ENCODE results near the gene CIDEB. TPM values are rescaled to one million over a fixed set of nuclear protein-coding genes. Genes with fewer than 3 reads are reported as not detected.
"Not testable (repeated sequence)": the region's sequence is repeated elsewhere in the genome, so short reads cannot be mapped to it uniquely, and the experiment has no call there.

Gene CIDEB
- total RNA-seq, 3 donors from 2014 or later (not counting 1 experiment from before 2014, with no cell fraction given) = 40.0 to 59.6 (median 46.6) TPM

DNA sequence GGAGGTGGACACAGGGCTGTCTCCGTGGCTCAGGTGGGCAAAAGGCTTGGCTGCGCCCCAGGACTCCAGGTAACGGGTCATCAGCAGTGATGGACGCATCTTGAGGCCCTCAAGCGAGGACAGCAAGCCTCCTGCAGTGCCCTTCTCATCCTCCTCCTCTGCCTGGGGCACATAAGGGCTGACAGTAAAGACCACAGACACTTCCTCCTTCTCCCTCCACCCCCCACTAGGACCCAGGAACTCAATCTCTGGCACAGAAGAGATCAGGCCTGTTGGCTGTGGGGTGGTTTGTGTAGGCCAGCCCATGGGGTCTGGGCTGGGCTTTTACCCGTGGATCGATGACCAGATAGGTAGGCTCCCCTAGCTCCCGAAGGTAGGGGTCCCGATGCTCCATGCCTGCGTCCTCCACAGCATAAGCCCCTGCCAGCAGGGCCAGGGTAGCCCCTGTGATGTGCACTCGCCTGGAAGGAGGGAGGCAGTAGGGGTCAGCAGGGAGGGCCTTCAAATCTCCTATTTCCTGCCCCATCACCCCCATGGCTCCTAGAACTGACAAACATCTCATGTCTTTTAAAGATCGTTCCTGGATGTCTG is 21.4 kb upstream of the CIDEB start:
- peaks cover 8% of the 10 kb centered on the region for H3K27me3 ChIP-seq (ENCODE audit: control insufficient read depth, insufficient read depth, low read length)
- no peaks in the 10 kb centered on the region for H3K36me3 ChIP-seq (ENCODE audit: control insufficient read depth, insufficient read depth, low read length)
- ATAC-seq (no peak), DNase-seq (no peak)
- intact Hi-C loops (cut with micrococcal nuclease) = loop anchor here (1.0 kb wide), 3 partner anchors 58 to 305 kb away; partner anchors contain the start of genes GZMB and RABGGTA
- Mint-ChIP-seq H3K4me3 (peak overlapping the region; percentile 79), H3K27me3 (ENCODE audit: low read depth in 2 of 2) (peaks cover 6% of the 10 kb centered on the region in 2 donors), H3K36me3 (no peaks in the 10 kb centered on the region), H3K4me1 (peaks cover 68 to 71% of the 10 kb centered on the region in 2 donors), H3K27ac (peak overlapping the region; percentile 87 to 88), H3K9me3 (no peaks in the 10 kb centered on the region)
- TF ChIP-seq CTCF (IDR thresholded peaks at IDR 0.05) = no peak
- peaks cover 87% of the 10 kb centered on the region for H3K4me1 ChIP-seq (ENCODE audit: control insufficient read depth, insufficient read depth, low read length)
- no peaks in the 10 kb centered on the region for H3K9me3 ChIP-seq (ENCODE audit: control insufficient read depth, insufficient read depth, low read length)
- peak overlapping the region; percentile 61 for H3K27ac ChIP-seq (ENCODE audit: low read length)
- 84% methylated on average over 12 of the region's 12 CpGs for WGBS (ENCODE audit: insufficient coverage)
- no peak overlapping the region for H3K4me3 ChIP-seq (ENCODE audit: low read length)

DNA sequence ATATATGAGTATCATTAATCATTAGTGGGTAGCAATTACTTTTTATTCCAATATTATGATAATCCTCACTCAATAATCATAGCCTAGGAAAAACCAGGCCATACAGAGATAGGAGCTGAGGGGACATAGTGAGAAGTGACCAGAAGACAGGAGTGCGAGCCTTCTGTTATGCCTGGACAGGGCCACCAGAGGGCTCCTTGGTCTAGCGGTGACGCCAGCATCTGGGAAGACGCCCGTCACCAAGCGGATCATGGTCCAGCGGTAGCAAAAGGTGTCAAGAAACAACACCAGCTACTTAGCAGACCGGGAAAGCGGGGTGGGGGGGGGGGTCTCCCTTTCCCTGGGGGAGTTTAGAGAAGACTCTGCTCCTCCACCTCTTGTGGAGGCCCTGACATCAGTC is 20.1 kb upstream of the CIDEB start:
- H3K36me3 ChIP-seq (ENCODE audit: control insufficient read depth, insufficient read depth, low read length); H3K4me3 ChIP-seq (ENCODE audit: low read length); ATAC-seq; H3K9me3 Mint-ChIP-seq; H3K27me3 Mint-ChIP-seq (ENCODE audit: low read depth in 2 of 2); H3K27ac ChIP-seq (ENCODE audit: low read length); H3K27me3 ChIP-seq (ENCODE audit: control insufficient read depth, insufficient read depth, low read length); H3K36me3 Mint-ChIP-seq; intact Hi-C loops (cut with micrococcal nuclease); H3K9me3 ChIP-seq (ENCODE audit: control insufficient read depth, insufficient read depth, low read length): not testable (repeated sequence)
- WGBS (ENCODE audit: insufficient coverage) = 15% methylated on average over 9 of the region's 9 CpGs
- H3K4me1 ChIP-seq (ENCODE audit: control insufficient read depth, insufficient read depth, low read length) = peaks cover 75% of the 10 kb centered on the region
- Mint-ChIP-seq H3K4me1 (peaks cover 58 to 61% of the 10 kb centered on the region in 2 donors), H3K4me3 (peak overlapping the region; percentile 13), H3K27ac (peak overlapping the region; percentile 87 to 88)
- peak; percentile 42 for TF ChIP-seq CTCF (IDR thresholded peaks at IDR 0.05)
- peak in 1 of 2 donors; percentile 28 for DNase-seq

DNA sequence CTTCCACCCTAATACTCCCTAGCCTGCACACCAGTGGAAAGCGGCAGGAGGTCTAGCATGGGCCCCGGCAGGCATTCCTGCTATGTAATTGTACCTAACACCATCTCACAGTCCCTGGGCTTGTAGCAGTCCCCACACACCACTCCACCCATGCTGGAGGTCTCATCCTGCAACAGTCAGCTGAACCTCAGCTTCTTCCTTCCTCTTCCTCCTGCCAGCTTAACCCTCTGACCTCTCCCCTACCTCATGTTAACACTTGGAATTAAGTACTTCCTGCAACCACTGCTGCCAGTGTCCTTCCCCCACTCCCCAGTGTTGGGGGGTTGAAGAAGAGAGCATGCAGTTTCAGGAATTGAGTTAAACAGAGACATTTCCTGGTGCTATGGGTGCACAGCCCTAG is 19.5 kb upstream of the CIDEB start:
- Mint-ChIP-seq H3K36me3 (no peaks in the 10 kb centered on the region), H3K27me3 (ENCODE audit: low read depth in 2 of 2) (peaks cover 3 to 6% of the 10 kb centered on the region in 2 donors), H3K4me1 (peaks cover 52 to 55% of the 10 kb centered on the region in 2 donors), H3K4me3 (peak overlapping the region; percentile 63), H3K27ac (peak overlapping the region; percentile 14 to 88), H3K9me3 (no peaks in the 10 kb centered on the region)
- no peak for DNase-seq
- Histone ChIP-seq H3K27me3 (ENCODE audit: control insufficient read depth, insufficient read depth, low read length) (peaks cover 2% of the 10 kb centered on the region), H3K27ac (ENCODE audit: low read length) (no peak overlapping the region), H3K4me1 (ENCODE audit: control insufficient read depth, insufficient read depth, low read length) (peaks cover 69% of the 10 kb centered on the region), H3K9me3 (ENCODE audit: control insufficient read depth, insufficient read depth, low read length) (no peaks in the 10 kb centered on the region), H3K4me3 (ENCODE audit: low read length) (no peak overlapping the region), H3K36me3 (ENCODE audit: control insufficient read depth, insufficient read depth, low read length) (no peaks in the 10 kb centered on the region)
- intact Hi-C loops (cut with micrococcal nuclease) = no loop called here
- ATAC-seq = no peak
- no peak for TF ChIP-seq CTCF (IDR thresholded peaks at IDR 0.05)
- 80% methylated on average over 2 of the region's 2 CpGs for WGBS (ENCODE audit: insufficient coverage)

GRCh38 chr14:24325963-24326362 is 18.2 kb upstream of the CIDEB start:
- Mint-ChIP-seq H3K9me3 (no peaks in the 10 kb centered on the region), H3K36me3 (no peaks in the 10 kb centered on the region), H3K27ac (no peak overlapping the region), H3K27me3 (ENCODE audit: low read depth in 2 of 2) (peaks cover 0 to 3% of the 10 kb centered on the region in 2 donors), H3K4me3 (no peak overlapping the region), H3K4me1 (peaks cover 39 to 41% of the 10 kb centered on the region in 2 donors)
- WGBS (ENCODE audit: insufficient coverage) = 89% methylated on average over 9 of the region's 9 CpGs
- intact Hi-C loops (cut with micrococcal nuclease) = no loop called here
- Histone ChIP-seq H3K36me3 (ENCODE audit: control insufficient read depth, insufficient read depth, low read length) (no peaks in the 10 kb centered on the region), H3K27me3 (ENCODE audit: control insufficient read depth, insufficient read depth, low read length) (peaks cover 2% of the 10 kb centered on the region), H3K27ac (ENCODE audit: low read length) (no peak overlapping the region), H3K9me3 (ENCODE audit: control insufficient read depth, insufficient read depth, low read length) (no peaks in the 10 kb centered on the region), H3K4me3 (ENCODE audit: low read length) (no peak overlapping the region), H3K4me1 (ENCODE audit: control insufficient read depth, insufficient read depth, low read length) (peaks cover 55% of the 10 kb centered on the region)
- DNase-seq (no peak), ATAC-seq (no peak)
- TF ChIP-seq CTCF (IDR thresholded peaks at IDR 0.05) = no peak

Data from natural killer cell (primary cell).